C4-2B (cell line): Measurements from ENCODE around the gene KCNAB2.
A peak's percentile ranks its signal among the peaks of the same experiment; 100 is the strongest.

Experiments
- H3K27ac ChIP-seq: fragments of 450-650 bp; 2 replicates; pipeline ENCODE4 v1.5.1; 2017
- CTCF ChIP-seq: fragments of 450-650 bp; conservative IDR thresholded peaks from 2 replicates; pipeline ENCODE4 v1.5.1; 2017; ENCODE audit warnings: mild to moderate bottlenecking
- ZFX ChIP-seq: fragments of 450-650 bp; IDR thresholded peaks from 2 replicates; pipeline ENCODE4 v1.6.1; 2017

KCNAB2 gene

GRCh38 chr1:6105218-6105679 is 59.6 kb downstream of the KCNAB2 start:
- peak; percentile 62 for TF ChIP-seq CTCF
- no peak for TF ChIP-seq ZFX
- no peak overlapping the region for H3K27ac ChIP-seq

- no peak for TF ChIP-seq ZFX
- TF ChIP-seq CTCF = no peak; the same call in 1 of the 2 replicates
- H3K27ac ChIP-seq = no peak overlapping the region
These were observed 60.1 kb downstream of the KCNAB2 start for GRCh38 chr1:6105763-6106162.

GRCh38 chr1:6106321-6106731 is 60.6 kb downstream of the KCNAB2 start:
- TF ChIP-seq ZFX = no peak
- TF ChIP-seq CTCF = no peak
- no peak overlapping the region for H3K27ac ChIP-seq

- no peak overlapping the region for H3K27ac ChIP-seq
- TF ChIP-seq ZFX (no peak), CTCF (no peak)
These were observed 61.3 kb downstream of the KCNAB2 start for GRCh38 chr1:6106977-6107376.

- H3K27ac ChIP-seq = no peak overlapping the region
- TF ChIP-seq ZFX = no peak
- TF ChIP-seq CTCF = no peak
These were observed 62.0 kb downstream of the KCNAB2 start for GRCh38 chr1:6107409-6108356.

- H3K27ac ChIP-seq = no peak overlapping the region
- TF ChIP-seq ZFX = no peak
- no peak for TF ChIP-seq CTCF
These were observed 62.8 kb downstream of the KCNAB2 start for GRCh38 chr1:6108476-6108875.

- H3K27ac ChIP-seq = no peak overlapping the region
- TF ChIP-seq ZFX = no peak
- TF ChIP-seq CTCF = peak; percentile 64
These were observed 63.4 kb downstream of the KCNAB2 start for GRCh38 chr1:6108937-6109614.
